ENCODE results near the gene LCE2A.
A peak's percentile ranks its signal among the peaks of the same experiment; 100 is the strongest.
"Not testable (repeated sequence)": the region's sequence is repeated elsewhere in the genome, so short reads cannot be mapped to it uniquely, and the experiment has no call there.

LCE2A gene

GRCh38 chr1:152697701-152698600 is at the start of gene LCE2A:
LCE2A (plus strand) TSS chr1:152698345; CDS start chr1:152698902, 557 bp downstream.
- TF ChIP-seq CTCF (IDR thresholded peaks at IDR 0.05; ENCODE audit: insufficient read depth, low read depth, low read length, missing control alignments), result no peak
- H3K4me3 ChIP-seq (ENCODE audit: low read length), result no peak within 1 kb of the TSS
- peak; percentile 17 for DNase-seq (ENCODE audit: low read depth)

- no peak overlapping the region for H3K4me3 ChIP-seq (ENCODE audit: low read length)
- TF ChIP-seq CTCF (IDR thresholded peaks at IDR 0.05; ENCODE audit: insufficient read depth, low read depth, low read length, missing control alignments), result peak; percentile 86
- peak; percentile 79 for DNase-seq (ENCODE audit: low read depth)
Observed at GRCh38 chr1:152654110-152654509, 44.0 kb upstream of the LCE2A start.

GRCh38 chr1:152656459-152656858 is 41.7 kb upstream of the LCE2A start:
- DNase-seq (ENCODE audit: low read depth), result no peak
- TF ChIP-seq CTCF (IDR thresholded peaks at IDR 0.05; ENCODE audit: insufficient read depth, low read depth, low read length, missing control alignments), result no peak
- H3K4me3 ChIP-seq (ENCODE audit: low read length), result no peak overlapping the region

- H3K4me3 ChIP-seq (ENCODE audit: low read length), result no peak overlapping the region
- TF ChIP-seq CTCF (IDR thresholded peaks at IDR 0.05; ENCODE audit: insufficient read depth, low read depth, low read length, missing control alignments), result no peak
- no peak for DNase-seq (ENCODE audit: low read depth)
Observed at GRCh38 chr1:152657677-152658076, 40.5 kb upstream of the LCE2A start.

- no peak for DNase-seq (ENCODE audit: low read depth)
- H3K4me3 ChIP-seq (ENCODE audit: low read length), result no peak overlapping the region
- TF ChIP-seq CTCF (IDR thresholded peaks at IDR 0.05; ENCODE audit: insufficient read depth, low read depth, low read length, missing control alignments), result no peak
Observed at GRCh38 chr1:152658649-152659048, 39.5 kb upstream of the LCE2A start.

- no peak for TF ChIP-seq CTCF (IDR thresholded peaks at IDR 0.05; ENCODE audit: insufficient read depth, low read depth, low read length, missing control alignments)
- H3K4me3 ChIP-seq (ENCODE audit: low read length), result no peak within 1 kb of the TSS
- no peak for DNase-seq (ENCODE audit: low read depth)
Observed at GRCh38 chr1:152663098-152663497, 35.0 kb upstream of the LCE2A start, which contains the start of gene LCE2D. LCE2D (plus strand) TSS chr1:152663380; CDS start chr1:152664106, 726 bp downstream.

GRCh38 chr1:152666171-152666570 is 32.0 kb upstream of the LCE2A start:
- not testable (repeated sequence) for H3K4me3 ChIP-seq (ENCODE audit: low read length); DNase-seq (ENCODE audit: low read depth)
